ENCODE results near the gene PITX1. TPM values are rescaled to one million over a fixed set of nuclear protein-coding genes. Genes with fewer than 3 reads are reported as not detected.

Gene PITX1
- total RNA-seq, 2 experiments from 2014 or later = 56.3 to 76.4 TPM

GRCh38 chr5:135072387-135073281, 38.6 kb upstream of the PITX1 start:
- ChIA-PET POLR2A (interaction anchor here (1.3 kb wide), 1 partner anchor 10 kb away, joined by 4 read pairs; no protein-coding TSS in a partner anchor), CTCF (ENCODE audit: unreplicated experiment) (no interaction called here)
- Histone ChIP-seq H4K20me1 (ENCODE audit: insufficient read depth, low read length) (no peaks in the 10 kb centered on the region), H3K4me1 (ENCODE audit: insufficient read depth, low read length, poor library complexity, severe bottlenecking) (peaks cover 12% of the 10 kb centered on the region), H3K79me2 (ENCODE audit: insufficient read depth, low read depth, low read length) (no peaks in the 10 kb centered on the region), H3K36me3 (ENCODE audit: insufficient read depth, low read length) (no peaks in the 10 kb centered on the region), H3K27ac (ENCODE audit: low read depth, low read length, poor library complexity, severe bottlenecking) (no peak overlapping the region), H3K9me3 (ENCODE audit: low read length) (no peaks in the 10 kb centered on the region), H3K4me3 (ENCODE audit: low read depth, low read length, poor library complexity, severe bottlenecking) (no peak overlapping the region), H2AFZ (ENCODE audit: low read length) (no peak overlapping the region), H3K9me2 (ENCODE audit: insufficient read depth, low read length) (no peaks in the 10 kb centered on the region), H3K4me2 (ENCODE audit: low read length) (no peak overlapping the region)
- no peak for DNase-seq (ENCODE audit: low spot score)
- TF ChIP-seq CTCF (conservative IDR thresholded peaks at IDR 0.05; ENCODE audit: low read length) (no peak), EZH2phosphoT487 (IDR thresholded peaks at IDR 0.05; ENCODE audit: borderline replicate concordance, low read depth, low read length) (no peak)
- BruUV-seq (replicated peaks) = no TSS peak
- intact Hi-C loops (cut with micrococcal nuclease; ENCODE audit: unreplicated experiment) = no loop called here

DNA sequence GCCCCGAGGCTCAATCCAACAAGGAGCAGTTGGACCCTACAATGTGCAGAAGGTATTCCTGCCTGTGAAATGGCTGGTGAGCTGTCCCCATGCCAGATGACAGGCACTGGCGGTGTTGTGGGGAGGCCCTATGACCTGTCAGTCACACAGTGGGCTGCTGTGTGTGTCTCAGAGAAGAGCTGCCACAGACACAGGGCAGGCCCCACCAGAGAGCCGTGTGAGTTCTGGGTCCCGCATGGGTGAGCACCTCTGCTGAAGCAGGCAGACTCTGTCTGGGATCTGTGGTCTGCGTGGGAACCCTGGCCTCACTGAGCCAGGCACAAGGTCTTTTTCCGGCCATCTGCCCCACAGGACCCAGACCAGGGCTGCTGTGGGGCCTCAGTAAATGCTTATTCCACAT, 37.3 kb upstream of the PITX1 start:
- H3K4me1 ChIP-seq (ENCODE audit: insufficient read depth, low read length, poor library complexity, severe bottlenecking) = peaks cover 24% of the 10 kb centered on the region
- H4K20me1 ChIP-seq (ENCODE audit: insufficient read depth, low read length) = no peaks in the 10 kb centered on the region
- TF ChIP-seq CTCF (conservative IDR thresholded peaks at IDR 0.05; ENCODE audit: low read length) = no peak
- no peak for TF ChIP-seq EZH2phosphoT487 (IDR thresholded peaks at IDR 0.05; ENCODE audit: borderline replicate concordance, low read depth, low read length)
- H3K79me2 ChIP-seq (ENCODE audit: insufficient read depth, low read depth, low read length) = no peaks in the 10 kb centered on the region
- ChIA-PET CTCF (ENCODE audit: unreplicated experiment) (no interaction called here), POLR2A (no interaction called here)
- H3K4me3 ChIP-seq (ENCODE audit: low read depth, low read length, poor library complexity, severe bottlenecking) = no peak overlapping the region
- no peak for DNase-seq (ENCODE audit: low spot score)
- no peaks in the 10 kb centered on the region for H3K36me3 ChIP-seq (ENCODE audit: insufficient read depth, low read length)
- H3K9me2 ChIP-seq (ENCODE audit: insufficient read depth, low read length) = no peaks in the 10 kb centered on the region
- no peak overlapping the region for H3K27ac ChIP-seq (ENCODE audit: low read depth, low read length, poor library complexity, severe bottlenecking)
- intact Hi-C loops (cut with micrococcal nuclease; ENCODE audit: unreplicated experiment) = no loop called here
- H2AFZ ChIP-seq (ENCODE audit: low read length) = no peak overlapping the region
- H3K4me2 ChIP-seq (ENCODE audit: low read length) = no peak overlapping the region
- BruUV-seq (replicated peaks) = no TSS peak
- no peaks in the 10 kb centered on the region for H3K9me3 ChIP-seq (ENCODE audit: low read length)
